ENCODE results near the gene PTCH2.
A peak's percentile ranks its signal among the peaks of the same experiment; 100 is the strongest.

Gene PTCH2

DNA sequence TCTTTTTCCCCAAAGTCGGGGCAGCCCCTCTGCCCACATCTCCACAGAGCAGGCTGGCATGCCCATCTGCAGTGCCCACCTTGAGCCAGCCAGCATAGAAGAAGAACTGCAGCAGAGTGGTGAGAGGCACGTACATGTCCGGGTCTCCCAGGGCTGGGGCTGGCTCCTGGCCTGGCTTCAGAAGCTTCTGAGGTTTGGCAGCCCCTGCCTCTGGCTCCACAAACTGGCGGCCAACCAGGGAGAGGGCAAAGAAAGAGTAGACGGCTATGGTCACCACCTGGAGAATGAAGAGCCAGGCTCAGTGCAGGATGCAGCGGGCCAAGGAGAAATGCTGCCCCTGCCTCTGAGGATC lies 58.0 kb downstream of the PTCH2 start:
- ChIA-PET CTCF (interaction anchor here (0.7 to 2.1 kb wide), 6 partner anchors 8 to 508 kb away, joined by 3 to 13 read pairs (median 4); partner anchors contain the start of genes HECTD3 and UROD), POLR2A (interaction anchor here (0.6 to 3.1 kb wide), 4 partner anchors 10 to 516 kb away, joined by 3 to 18 read pairs (median 4); partner anchors contain the start of gene RPS8)
- Histone ChIP-seq H3K27ac (ENCODE audit: extremely low read depth, low read depth, low read length) (no peak overlapping the region), H3K36me3 (ENCODE audit: control insufficient read depth in 2 of 2, insufficient read depth in 1 of 2, low read length in 2 of 2) (peaks cover 6 to 23% of the 10 kb centered on the region in 2 experiments; a peak in 2 of 3 replicates), H3K4me3 (ENCODE audit: low read depth, low read length) (no peak overlapping the region), H3K9me3 (ENCODE audit: control insufficient read depth, insufficient read depth, low read depth, low read length) (no peaks in the 10 kb centered on the region), H3K4me1 (ENCODE audit: control insufficient read depth, insufficient read depth, low read length) (0 out of 2 replicates have a peak, but pooled peaks cover 2% of the 10 kb centered on the region)
- TF ChIP-seq HIC1 (tag by site-specific recombination; IDR thresholded peaks at IDR 0.05) (0 out of 2 replicates have a peak, but pooled peaks have one; percentile 13), ZNF112 (tag by site-specific recombination; IDR thresholded peaks at IDR 0.05) (no peak)

- Histone ChIP-seq H3K36me3 (ENCODE audit: control insufficient read depth in 2 of 2, insufficient read depth in 1 of 2, low read length in 2 of 2) (peaks cover 12 to 29% of the 10 kb centered on the region in 2 experiments; a peak in 2 of 3 replicates), H3K4me3 (ENCODE audit: low read depth, low read length) (no peak overlapping the region), H3K4me1 (ENCODE audit: control insufficient read depth, insufficient read depth, low read length) (0 out of 2 replicates have a peak, but pooled peaks cover 2% of the 10 kb centered on the region), H3K27ac (ENCODE audit: extremely low read depth, low read depth, low read length) (no peak overlapping the region), H3K9me3 (ENCODE audit: control insufficient read depth, insufficient read depth, low read depth, low read length) (no peaks in the 10 kb centered on the region)
- no peak for TF ChIP-seq ZNF23 (tag by site-specific recombination; IDR thresholded peaks at IDR 0.05; ENCODE audit: borderline replicate concordance)
- no peak for TF ChIP-seq ZNF423 (tag by site-specific recombination; IDR thresholded peaks at IDR 0.05)
- TF ChIP-seq ZNF707 (tag by site-specific recombination; IDR thresholded peaks at IDR 0.05): no peak
- no peak for TF ChIP-seq ZNF549 (tag by site-specific recombination; IDR thresholded peaks at IDR 0.05)
- TF ChIP-seq SP3 (tag by site-specific recombination; IDR thresholded peaks at IDR 0.05): no peak
- TF ChIP-seq SP2 (tag by site-specific recombination; IDR thresholded peaks at IDR 0.05): no peak
- no peak for TF ChIP-seq HOXA7 (CRISPR knock-in tag; IDR thresholded peaks at IDR 0.05; ENCODE audit: borderline replicate concordance)
- TF ChIP-seq YY1 (tag by site-specific recombination; IDR thresholded peaks at IDR 0.05): no peak
- no peak for TF ChIP-seq ZNF704 (tag by site-specific recombination; IDR thresholded peaks at IDR 0.05)
- TF ChIP-seq, protein P1, sequence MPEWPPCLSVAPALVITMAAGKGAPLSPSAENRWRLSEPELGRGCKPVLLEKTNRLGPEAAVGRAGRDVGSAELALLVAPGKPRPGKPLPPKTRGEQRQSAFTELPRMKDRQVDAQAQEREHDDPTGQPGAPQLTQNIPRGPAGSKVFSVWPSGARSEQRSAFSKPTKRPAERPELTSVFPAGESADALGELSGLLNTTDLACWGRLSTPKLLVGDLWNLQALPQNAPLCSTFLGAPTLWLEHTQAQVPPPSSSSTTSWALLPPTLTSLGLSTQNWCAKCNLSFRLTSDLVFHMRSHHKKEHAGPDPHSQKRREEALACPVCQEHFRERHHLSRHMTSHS (tag by site-specific recombination; IDR thresholded peaks at IDR 0.05): no peak
- TF ChIP-seq, protein P2, sequence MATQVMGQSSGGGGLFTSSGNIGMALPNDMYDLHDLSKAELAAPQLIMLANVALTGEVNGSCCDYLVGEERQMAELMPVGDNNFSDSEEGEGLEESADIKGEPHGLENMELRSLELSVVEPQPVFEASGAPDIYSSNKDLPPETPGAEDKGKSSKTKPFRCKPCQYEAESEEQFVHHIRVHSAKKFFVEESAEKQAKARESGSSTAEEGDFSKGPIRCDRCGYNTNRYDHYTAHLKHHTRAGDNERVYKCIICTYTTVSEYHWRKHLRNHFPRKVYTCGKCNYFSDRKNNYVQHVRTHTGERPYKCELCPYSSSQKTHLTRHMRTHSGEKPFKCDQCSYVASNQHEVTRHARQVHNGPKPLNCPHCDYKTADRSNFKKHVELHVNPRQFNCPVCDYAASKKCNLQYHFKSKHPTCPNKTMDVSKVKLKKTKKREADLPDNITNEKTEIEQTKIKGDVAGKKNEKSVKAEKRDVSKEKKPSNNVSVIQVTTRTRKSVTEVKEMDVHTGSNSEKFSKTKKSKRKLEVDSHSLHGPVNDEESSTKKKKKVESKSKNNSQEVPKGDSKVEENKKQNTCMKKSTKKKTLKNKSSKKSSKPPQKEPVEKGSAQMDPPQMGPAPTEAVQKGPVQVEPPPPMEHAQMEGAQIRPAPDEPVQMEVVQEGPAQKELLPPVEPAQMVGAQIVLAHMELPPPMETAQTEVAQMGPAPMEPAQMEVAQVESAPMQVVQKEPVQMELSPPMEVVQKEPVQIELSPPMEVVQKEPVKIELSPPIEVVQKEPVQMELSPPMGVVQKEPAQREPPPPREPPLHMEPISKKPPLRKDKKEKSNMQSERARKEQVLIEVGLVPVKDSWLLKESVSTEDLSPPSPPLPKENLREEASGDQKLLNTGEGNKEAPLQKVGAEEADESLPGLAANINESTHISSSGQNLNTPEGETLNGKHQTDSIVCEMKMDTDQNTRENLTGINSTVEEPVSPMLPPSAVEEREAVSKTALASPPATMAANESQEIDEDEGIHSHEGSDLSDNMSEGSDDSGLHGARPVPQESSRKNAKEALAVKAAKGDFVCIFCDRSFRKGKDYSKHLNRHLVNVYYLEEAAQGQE (tag by site-specific recombination; IDR thresholded peaks at IDR 0.05): no peak
- TF ChIP-seq ZNF530 (tag by site-specific recombination; IDR thresholded peaks at IDR 0.05; ENCODE audit: low read depth): no peak
- no peak for TF ChIP-seq ZNF155 (tag by site-specific recombination; IDR thresholded peaks at IDR 0.05)
- TF ChIP-seq ZNF404 (tag by site-specific recombination; IDR thresholded peaks at IDR 0.05): no peak
- TF ChIP-seq ZEB2 (tag by site-specific recombination; IDR thresholded peaks at IDR 0.05): no peak
- TF ChIP-seq ZNF184 (tag by site-specific recombination; IDR thresholded peaks at IDR 0.05): no peak
- ChIA-PET CTCF (interaction anchor here (0.6 to 2.1 kb wide), 4 partner anchors 9 to 649 kb away, joined by 3 to 13 read pairs (median 7); no protein-coding TSS in a partner anchor), POLR2A (interaction anchor here (0.6 to 3.1 kb wide), 4 partner anchors 8 to 220 kb away, joined by 3 to 18 read pairs (median 6); partner anchors contain the start of genes PLK3 and RPS8)
Measured at GRCh38 chr1:44784094-44785028, 58.7 kb downstream of the PTCH2 start.

Measured in HEK293 (cell line).